K562 (cell line): ENCODE results near the gene IQCC. TPM values are rescaled to one million over a fixed set of nuclear protein-coding genes. Genes with fewer than 3 reads are reported as not detected.

Source experiments
- ASH1L ChIP-seq: fragments of 450-650 bp; IDR thresholded peaks from 2 replicates; pipeline ENCODE4 v1.6.1; 2018; ENCODE audit warnings: borderline replicate concordance, mild to moderate bottlenecking, low read depth; ENCODE audit not compliant: partially characterized antibody
- BRD9 ChIP-seq: fragments of 450-650 bp; IDR thresholded peaks from 2 replicates; pipeline ENCODE4 v1.6.1; 2018; ENCODE audit warnings: low read depth; ENCODE audit not compliant: partially characterized antibody
- FOXJ2 ChIP-seq: fragments of 200-800 bp; sonication (Bioruptor generic); IDR thresholded peaks from 2 replicates; pipeline ENCODE4 v1.6.1; 2016; ENCODE audit warnings: missing genetic modification characterization, missing compliant biosample characterization
- GATAD2B ChIP-seq: fragments of 450-650 bp; IDR thresholded peaks from 2 replicates; pipeline ENCODE4 v1.6.1; 2017; ENCODE audit warnings: mild to moderate bottlenecking, borderline replicate concordance
- HOXB6 ChIP-seq: fragments of 250-450 bp; sonication (Bioruptor Pico); IDR thresholded peaks from 2 replicates; pipeline ENCODE4 v1.5.1; 2022; ENCODE audit warnings: mild to moderate bottlenecking, borderline replicate concordance
- MED1 ChIP-seq: sonication (generic); formaldehyde crosslinking; IDR thresholded peaks from 2 replicates; pipeline ENCODE4 v1.8.1; 2023; ENCODE audit warnings: missing genetic modification reagents, borderline replicate concordance
- MEF2D ChIP-seq: conservative IDR thresholded peaks from 2 replicates; pipeline ENCODE4 v1.6.1; 2016; ENCODE audit warnings: low read depth, missing genetic modification characterization, missing compliant biosample characterization
- RUNX1 ChIP-seq: sonication (generic); IDR thresholded peaks from 2 replicates; pipeline ENCODE4 v1.6.1; 2016; ENCODE audit warnings: antibody characterized with exemption, low read depth
- SMC3 ChIP-seq: conservative IDR thresholded peaks from 2 replicates; pipeline ENCODE4 v1.6.1; 2011; ENCODE audit warnings: low read depth, low read length, improper control_type of control experiment; ENCODE audit not compliant: insufficient read depth
- TAL1 ChIP-seq: fragments of 450-650 bp; IDR thresholded peaks from 2 replicates; pipeline ENCODE4 v1.6.1; 2016; ENCODE audit warnings: mild to moderate bottlenecking
- TCF7L2 ChIP-seq: fragments of 150-350 bp; IDR thresholded peaks from 2 replicates; pipeline ENCODE4 v1.6.1; 2016; ENCODE audit warnings: low read depth, mild to moderate bottlenecking, low read length, moderate library complexity
- YBX1 ChIP-seq: fragments of 450-650 bp; IDR thresholded peaks from 2 replicates; pipeline ENCODE4 v1.7.1; 2016; ENCODE audit warnings: mild to moderate bottlenecking
- ZBTB1 ChIP-seq: sonication (generic); formaldehyde crosslinking; IDR thresholded peaks from 2 replicates; pipeline ENCODE4 v1.8.1; 2023; ENCODE audit warnings: missing genetic modification reagents, low read depth, mild to moderate bottlenecking, borderline replicate concordance
- ZC3H4 ChIP-seq: sonication (generic); formaldehyde crosslinking; IDR thresholded peaks from 2 replicates; pipeline ENCODE4 v1.9.0; 2021; ENCODE audit warnings: missing genetic modification reagents, borderline replicate concordance
- ZNF384 ChIP-seq: IDR thresholded peaks from 2 replicates; pipeline ENCODE4 v1.6.1; 2012; ENCODE audit warnings: low read depth, low read length, improper control_type of control experiment
- ZNF507 ChIP-seq: conservative IDR thresholded peaks from 2 replicates; pipeline ENCODE4 v1.6.1; 2017; ENCODE audit warnings: missing genetic modification characterization, missing compliant biosample characterization
- polyA plus RNA-seq, 8 experiments: library from polyadenylated mRNA; depleted of rRNA in 4 of 8; stranded (reverse) in 5 of 8; unstranded in 3 of 8; fragments of >200 nt; fragmentation: Nextera tagmentation in 2 of 8; fragmentation: Illumina TruSeq in 1 of 8; extraction: Ambion mirVana in 2 of 8; extraction: Trizol in 1 of 8; gene quantifications; 2 replicates each; pipeline versions ENCODE4 v1.2.1 to v1.2.3, GENCODE V29; 2011 to 2014; ENCODE audit warnings: inconsistent platforms in 1 of 8, missing spikeins in 1 of 8
- total RNA-seq, 7 experiments: library from RNA; depleted of rRNA in 6 of 7; stranded (reverse); fragments of >200 nt in 6 of 7; fragmentation: Illumina TruSeq in 2 of 7; extraction: Trizol in 2 of 7; gene quantifications; 2 replicates each; pipeline versions ENCODE4 v1.2.1 to v1.2.3, GENCODE V29; 2011 to 2021; ENCODE audit warnings: low replicate concordance in 1 of 7
- TF ChIP-seq, protein P1 (sequence below): fragments of 450-650 bp; IDR thresholded peaks from 2 replicates; pipeline ENCODE4 v1.7.1; 2018; ENCODE audit warnings: mild to moderate bottlenecking, low read depth; ENCODE audit not compliant: partially characterized antibody
- TF ChIP-seq, protein P2 (sequence below): IDR thresholded peaks from 2 replicates; pipeline ENCODE4 v1.6.1; 2011; ENCODE audit not compliant: insufficient read length; ENCODE audit errors: extremely low read depth
- TF ChIP-seq, protein P3 (sequence below): fragments of 450-650 bp; conservative IDR thresholded peaks from 2 replicates; pipeline ENCODE4 v1.6.1; 2016; ENCODE audit warnings: missing genetic modification characterization, low read depth, mild to moderate bottlenecking, missing compliant biosample characterization, moderate library complexity
- TF ChIP-seq, protein P4 (sequence below): sonication (generic); formaldehyde crosslinking; IDR thresholded peaks from 2 replicates; pipeline ENCODE4 v1.8.0; 2022; ENCODE audit warnings: mild to moderate bottlenecking, missing genetic modification reagents
- TF ChIP-seq, protein P5 (sequence below): IDR thresholded peaks from 2 replicates; pipeline ENCODE4 v1.6.1; 2011; ENCODE audit warnings: borderline replicate concordance, low read depth, mild to moderate bottlenecking, moderate library complexity, low read length; ENCODE audit not compliant: insufficient read depth, poor library complexity, severe bottlenecking

Gene IQCC
- total and polyA plus RNA-seq, 9 of the 15 experiments (the other 6 are each of a cell fraction or from before 2014, with no cell fraction given), result 8.1 to 16.5 (median 10.7) TPM

DNA sequence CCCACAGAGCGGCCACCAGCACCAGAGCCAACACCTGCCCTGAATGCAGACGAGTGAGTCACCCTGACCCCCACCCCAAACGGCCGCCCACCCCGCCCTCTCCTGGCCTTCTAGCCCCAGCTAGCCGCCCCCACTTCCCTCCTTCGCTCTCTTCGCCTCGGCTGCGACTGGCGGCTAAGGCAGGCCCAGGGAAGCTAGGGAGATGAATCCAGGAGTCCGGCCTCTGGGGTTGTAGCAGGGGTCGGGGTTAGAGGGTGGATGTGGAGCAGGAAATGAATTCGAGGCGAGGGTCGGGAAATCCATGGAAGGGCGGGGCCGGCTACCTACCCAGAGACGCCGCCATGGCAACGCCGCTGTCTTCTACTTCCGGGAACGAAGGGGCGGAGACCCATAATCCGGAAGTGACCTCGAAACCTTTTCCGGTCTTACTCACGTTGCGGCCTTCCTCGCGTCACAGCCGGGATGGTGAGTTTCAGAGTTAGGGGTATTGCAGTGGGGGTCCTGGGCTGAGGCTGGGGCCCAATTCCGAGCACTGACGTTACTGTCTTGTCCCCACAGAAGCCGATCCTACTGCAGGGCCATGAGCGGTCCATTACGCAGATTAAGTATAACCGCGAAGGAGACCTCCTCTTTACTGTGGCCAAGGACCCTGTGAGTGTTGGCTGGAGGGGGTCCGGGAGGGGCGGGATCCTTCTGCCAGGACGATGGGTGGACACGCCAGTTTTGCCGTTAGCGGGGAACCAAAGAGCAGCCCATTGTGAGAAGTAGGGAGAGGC lies 16.7 kb downstream of the IQCC start, which contains the start of the genes EIF3I and TMEM234 (continued):
- TF ChIP-seq ZNF507 (no peak), MEF2D (tag) (no peak), ZNF384 (no peak), MED1 (CRISPR knock-in tag) (no peak), YBX1 (no peak), FOXJ2 (tag) (peak; percentile 46; the same call in 1 of the 2 replicates), TAL1 (no peak), ZBTB1 (CRISPR knock-in tag) (no peak), SMC3 (no peak), TCF7L2 (no peak), ASH1L (peak; percentile 49), RUNX1 (no peak), BRD9 (no peak), HOXB6 (CRISPR knock-in tag) (no peak), ZC3H4 (CRISPR knock-in tag) (no peak), GATAD2B (no peak; the same call in 1 of the 2 replicates)
- TF ChIP-seq, protein P1, sequence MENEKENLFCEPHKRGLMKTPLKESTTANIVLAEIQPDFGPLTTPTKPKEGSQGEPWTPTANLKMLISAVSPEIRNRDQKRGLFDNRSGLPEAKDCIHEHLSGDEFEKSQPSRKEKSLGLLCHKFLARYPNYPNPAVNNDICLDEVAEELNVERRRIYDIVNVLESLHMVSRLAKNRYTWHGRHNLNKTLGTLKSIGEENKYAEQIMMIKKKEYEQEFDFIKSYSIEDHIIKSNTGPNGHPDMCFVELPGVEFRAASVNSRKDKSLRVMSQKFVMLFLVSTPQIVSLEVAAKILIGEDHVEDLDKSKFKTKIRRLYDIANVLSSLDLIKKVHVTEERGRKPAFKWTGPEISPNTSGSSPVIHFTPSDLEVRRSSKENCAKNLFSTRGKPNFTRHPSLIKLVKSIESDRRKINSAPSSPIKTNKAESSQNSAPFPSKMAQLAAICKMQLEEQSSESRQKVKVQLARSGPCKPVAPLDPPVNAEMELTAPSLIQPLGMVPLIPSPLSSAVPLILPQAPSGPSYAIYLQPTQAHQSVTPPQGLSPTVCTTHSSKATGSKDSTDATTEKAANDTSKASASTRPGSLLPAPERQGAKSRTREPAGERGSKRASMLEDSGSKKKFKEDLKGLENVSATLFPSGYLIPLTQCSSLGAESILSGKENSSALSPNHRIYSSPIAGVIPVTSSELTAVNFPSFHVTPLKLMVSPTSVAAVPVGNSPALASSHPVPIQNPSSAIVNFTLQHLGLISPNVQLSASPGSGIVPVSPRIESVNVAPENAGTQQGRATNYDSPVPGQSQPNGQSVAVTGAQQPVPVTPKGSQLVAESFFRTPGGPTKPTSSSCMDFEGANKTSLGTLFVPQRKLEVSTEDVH, result peak; percentile 95
- TF ChIP-seq, protein P2, sequence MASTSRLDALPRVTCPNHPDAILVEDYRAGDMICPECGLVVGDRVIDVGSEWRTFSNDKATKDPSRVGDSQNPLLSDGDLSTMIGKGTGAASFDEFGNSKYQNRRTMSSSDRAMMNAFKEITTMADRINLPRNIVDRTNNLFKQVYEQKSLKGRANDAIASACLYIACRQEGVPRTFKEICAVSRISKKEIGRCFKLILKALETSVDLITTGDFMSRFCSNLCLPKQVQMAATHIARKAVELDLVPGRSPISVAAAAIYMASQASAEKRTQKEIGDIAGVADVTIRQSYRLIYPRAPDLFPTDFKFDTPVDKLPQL, result no peak
- TF ChIP-seq, protein P3, sequence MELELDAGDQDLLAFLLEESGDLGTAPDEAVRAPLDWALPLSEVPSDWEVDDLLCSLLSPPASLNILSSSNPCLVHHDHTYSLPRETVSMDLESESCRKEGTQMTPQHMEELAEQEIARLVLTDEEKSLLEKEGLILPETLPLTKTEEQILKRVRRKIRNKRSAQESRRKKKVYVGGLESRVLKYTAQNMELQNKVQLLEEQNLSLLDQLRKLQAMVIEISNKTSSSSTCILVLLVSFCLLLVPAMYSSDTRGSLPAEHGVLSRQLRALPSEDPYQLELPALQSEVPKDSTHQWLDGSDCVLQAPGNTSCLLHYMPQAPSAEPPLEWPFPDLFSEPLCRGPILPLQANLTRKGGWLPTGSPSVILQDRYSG, result no peak
- TF ChIP-seq, protein P4, sequence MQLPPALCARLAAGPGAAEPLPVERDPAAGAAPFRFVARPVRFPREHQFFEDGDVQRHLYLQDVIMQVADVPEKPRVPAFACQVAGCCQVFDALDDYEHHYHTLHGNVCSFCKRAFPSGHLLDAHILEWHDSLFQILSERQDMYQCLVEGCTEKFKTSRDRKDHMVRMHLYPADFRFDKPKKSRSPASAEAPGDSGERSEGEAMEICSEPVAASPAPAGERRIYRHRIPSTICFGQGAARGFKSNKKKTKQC (CRISPR knock-in tag), result no peak; the same call in 1 of the 2 replicates
- TF ChIP-seq, protein P5, sequence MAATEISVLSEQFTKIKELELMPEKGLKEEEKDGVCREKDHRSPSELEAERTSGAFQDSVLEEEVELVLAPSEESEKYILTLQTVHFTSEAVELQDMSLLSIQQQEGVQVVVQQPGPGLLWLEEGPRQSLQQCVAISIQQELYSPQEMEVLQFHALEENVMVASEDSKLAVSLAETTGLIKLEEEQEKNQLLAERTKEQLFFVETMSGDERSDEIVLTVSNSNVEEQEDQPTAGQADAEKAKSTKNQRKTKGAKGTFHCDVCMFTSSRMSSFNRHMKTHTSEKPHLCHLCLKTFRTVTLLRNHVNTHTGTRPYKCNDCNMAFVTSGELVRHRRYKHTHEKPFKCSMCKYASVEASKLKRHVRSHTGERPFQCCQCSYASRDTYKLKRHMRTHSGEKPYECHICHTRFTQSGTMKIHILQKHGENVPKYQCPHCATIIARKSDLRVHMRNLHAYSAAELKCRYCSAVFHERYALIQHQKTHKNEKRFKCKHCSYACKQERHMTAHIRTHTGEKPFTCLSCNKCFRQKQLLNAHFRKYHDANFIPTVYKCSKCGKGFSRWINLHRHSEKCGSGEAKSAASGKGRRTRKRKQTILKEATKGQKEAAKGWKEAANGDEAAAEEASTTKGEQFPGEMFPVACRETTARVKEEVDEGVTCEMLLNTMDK, result no peak
